Endometrium (tissue), 2 donors: ENCODE data around the gene TLL1.

ENCODE experiments used
- FAIRE-seq: peaks from 2 replicates; lab custom pipeline; 2012; peaks lifted over from hg19 to GRCh38; lab: Jason Lieb, UNC
- donor health status: control.
- donor health status: control.

The TLL1 gene

DNA sequence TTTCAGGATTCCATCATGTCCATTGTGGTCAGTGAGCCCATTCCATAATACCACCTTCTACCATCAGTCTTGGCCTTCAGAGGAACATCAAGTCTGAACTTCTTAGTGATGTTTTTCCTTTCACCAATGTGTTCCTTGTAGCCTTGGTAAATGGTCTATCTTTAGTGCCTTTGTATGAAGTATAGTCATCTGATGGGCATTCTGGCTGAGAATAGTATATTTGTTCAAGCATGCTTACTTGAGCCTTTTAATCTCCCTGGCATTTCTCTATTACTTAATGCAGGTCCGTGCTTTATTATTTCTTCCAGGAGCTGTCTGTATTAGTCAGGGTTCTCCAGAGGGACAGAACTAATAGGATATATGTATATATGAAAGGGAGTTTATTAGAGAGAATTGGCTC, 99.7 kb downstream of the TLL1 start:
- FAIRE-seq: no peak

DNA sequence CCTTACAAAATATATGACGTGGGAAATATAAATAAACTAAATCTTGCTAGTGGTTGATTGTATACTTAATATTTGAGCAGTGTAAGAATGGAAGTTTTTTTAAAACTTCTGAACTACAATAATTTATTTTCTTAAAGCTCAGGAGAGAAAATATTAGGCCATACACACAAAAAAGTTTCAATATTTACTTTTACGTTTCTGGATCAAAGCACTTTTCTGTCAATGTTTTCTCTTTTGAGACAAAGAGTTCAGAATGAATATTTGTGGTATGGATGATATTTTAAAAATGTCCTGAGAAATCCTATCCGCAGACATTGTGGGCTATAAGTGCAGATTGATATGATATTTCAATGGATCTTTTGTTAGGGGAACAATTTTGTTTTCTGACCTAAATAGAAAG, 109.9 kb downstream of the TLL1 start:
- FAIRE-seq: no peak

DNA sequence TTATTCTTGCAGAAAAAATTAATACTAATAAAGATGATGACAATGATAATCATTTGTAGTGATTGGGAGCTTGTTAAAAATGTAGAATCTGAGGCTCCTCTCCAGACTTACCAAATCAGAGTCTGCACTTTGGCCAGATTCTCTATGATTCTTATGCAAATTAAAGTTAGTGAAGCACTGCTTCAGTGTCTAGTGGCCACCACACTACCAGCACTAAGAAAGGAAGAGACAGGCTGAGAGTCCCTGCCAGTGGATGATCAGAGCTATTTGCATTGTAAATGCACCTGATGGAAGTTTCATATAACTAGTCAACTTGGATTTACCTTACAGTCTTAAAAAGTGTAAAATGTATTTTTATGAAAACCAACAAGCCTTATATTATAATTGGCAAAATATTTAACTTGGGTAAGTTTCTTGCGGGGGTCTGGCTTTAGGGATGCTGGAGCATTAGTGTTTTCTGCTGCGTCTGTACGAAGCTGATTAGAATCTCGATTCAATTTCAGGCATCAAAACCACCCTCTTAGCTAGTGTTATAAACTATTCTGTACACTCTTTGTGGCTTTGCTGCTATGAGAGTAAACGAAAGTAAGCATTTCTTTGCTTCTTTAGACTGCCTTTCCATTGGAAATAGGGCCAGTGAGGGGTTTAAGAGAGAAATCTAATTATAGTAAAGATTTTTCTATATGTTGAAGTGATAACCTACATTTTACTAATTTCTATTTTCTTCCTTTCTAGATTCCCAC, 114.1 kb downstream of the TLL1 start:
- no peak for FAIRE-seq

DNA sequence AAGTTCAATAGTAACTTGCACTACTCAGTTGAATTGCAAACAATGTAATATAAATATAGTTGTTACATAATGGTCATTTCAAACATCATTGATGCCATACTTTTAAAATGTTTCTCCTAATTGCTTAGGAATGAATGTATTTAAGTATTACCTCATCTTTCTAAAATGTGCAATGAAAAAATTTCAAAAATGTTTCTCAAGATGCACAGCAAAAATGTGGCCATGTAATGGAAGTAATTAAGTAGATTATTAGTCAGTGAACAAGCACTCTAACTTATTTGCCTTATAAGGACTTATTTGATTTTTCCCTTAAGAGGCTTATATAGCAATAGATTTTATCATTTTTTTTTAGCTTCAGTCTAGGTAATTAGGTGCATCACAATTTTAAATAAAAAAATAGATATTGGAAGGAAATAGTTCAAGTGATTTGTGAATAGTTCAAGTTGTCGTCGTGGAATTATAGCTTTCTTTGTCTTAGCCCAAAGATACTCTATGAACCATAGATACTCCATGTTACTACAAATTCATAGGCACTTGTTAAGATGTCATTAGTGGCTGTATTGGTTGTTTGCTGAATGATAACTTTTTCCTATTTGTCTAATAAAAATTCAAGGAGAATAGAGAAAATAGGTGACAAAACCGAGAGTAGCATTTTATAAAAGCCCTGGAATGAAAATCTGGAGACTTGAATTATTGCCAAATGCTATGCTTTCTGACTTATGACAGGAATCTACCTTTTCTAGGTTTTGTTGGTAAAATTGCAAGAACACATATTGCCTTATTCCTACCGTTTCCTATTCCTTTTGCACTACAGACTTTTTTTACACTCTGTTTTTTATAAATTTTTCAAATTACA, 118.5 kb downstream of the TLL1 start:
- no peak for FAIRE-seq

DNA sequence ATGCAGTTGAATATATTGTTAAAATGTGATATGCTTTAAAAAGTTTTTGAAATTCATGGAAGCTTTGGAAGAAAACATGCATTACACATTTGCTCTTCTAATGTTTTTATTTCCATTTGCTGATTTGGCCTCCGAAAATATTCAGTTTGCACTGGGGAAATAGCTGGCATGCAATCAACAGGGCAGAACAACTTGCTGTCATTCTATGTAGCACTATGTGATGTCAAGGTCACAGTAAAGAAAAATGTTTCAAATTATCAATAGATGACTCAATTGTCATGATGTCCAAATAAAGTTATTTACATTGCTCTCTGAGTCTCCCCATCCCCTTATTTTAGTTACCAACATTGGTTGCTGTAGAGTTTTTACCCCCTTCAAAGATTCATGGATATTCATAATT, 119.2 kb downstream of the TLL1 start:
- FAIRE-seq: no peak

DNA sequence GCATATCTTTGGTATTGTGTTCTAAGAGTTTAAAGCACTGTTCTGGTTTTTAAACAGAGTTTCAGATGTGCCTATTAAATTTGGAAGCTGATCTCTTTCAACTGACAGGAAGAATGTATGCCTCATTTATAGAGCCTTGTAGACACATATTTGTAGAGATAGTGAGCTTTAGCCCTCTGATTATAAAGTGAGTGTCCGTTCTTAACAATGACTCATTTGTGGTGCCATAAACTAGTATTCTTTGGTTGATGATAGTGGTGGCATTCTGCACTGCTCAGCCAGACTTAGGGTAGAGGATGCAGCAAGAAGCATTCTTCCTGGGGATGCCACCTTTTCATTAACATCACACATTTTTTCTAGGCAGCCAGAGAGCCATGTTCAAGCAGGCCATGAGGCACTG, 121.7 kb downstream of the TLL1 start:
- FAIRE-seq: no peak

DNA sequence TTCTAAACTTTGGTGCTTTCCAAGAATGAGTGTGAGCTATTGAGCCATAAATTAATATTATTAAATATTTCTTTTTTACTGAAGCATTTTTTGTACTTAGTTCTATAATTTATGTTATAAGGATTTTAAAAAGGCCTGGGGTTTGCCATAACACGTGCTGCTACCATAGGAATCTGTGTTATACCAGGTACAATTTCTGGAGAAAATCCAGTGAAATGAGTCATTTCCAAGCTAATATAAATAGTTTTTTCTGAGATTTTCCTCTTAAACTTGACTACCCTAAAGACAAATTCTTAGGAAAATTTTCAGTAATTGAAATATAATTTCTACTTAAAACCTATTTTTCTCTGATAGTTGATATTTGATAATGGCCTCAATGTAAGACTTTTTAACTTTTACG, 130.8 kb downstream of the TLL1 start:
- no peak for FAIRE-seq

DNA sequence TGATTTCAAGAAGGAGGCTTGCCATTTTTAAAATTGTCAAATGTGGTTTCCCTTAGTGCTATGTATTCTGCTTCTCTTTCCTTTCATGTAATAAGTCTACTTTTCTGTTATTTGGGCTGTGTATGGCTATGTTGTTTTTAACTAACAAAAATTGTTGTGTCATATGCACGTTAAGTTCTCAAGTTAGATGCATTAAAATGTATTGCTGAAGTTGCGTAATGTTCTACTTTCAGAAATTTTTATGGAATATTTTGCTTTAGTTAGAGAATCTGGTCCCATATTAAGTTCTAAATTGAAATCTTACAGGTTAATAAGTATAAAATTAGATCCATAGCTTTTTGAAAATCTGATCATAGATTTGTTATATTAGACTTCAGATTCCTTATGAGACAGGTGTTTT, 133.2 kb downstream of the TLL1 start:
- FAIRE-seq: no peak

DNA sequence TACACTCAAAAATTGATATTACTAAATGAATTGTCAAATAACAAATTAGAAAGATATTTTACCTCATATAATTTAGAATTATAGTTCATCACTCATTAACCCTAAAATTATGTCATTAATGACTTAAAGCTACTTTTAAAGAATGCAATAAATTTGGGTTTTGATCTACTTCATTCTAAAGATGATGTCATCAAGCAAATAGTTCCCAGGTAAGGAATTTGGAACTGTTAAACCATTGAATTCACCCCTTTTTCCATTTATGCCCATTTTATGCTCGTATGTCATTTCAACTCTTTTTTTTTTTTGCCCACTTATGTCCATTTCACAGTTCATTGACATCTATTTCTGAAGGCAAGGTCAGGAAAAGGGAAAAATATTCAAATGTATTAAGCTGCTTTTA, 135.5 kb downstream of the TLL1 start:
- no peak for FAIRE-seq

DNA sequence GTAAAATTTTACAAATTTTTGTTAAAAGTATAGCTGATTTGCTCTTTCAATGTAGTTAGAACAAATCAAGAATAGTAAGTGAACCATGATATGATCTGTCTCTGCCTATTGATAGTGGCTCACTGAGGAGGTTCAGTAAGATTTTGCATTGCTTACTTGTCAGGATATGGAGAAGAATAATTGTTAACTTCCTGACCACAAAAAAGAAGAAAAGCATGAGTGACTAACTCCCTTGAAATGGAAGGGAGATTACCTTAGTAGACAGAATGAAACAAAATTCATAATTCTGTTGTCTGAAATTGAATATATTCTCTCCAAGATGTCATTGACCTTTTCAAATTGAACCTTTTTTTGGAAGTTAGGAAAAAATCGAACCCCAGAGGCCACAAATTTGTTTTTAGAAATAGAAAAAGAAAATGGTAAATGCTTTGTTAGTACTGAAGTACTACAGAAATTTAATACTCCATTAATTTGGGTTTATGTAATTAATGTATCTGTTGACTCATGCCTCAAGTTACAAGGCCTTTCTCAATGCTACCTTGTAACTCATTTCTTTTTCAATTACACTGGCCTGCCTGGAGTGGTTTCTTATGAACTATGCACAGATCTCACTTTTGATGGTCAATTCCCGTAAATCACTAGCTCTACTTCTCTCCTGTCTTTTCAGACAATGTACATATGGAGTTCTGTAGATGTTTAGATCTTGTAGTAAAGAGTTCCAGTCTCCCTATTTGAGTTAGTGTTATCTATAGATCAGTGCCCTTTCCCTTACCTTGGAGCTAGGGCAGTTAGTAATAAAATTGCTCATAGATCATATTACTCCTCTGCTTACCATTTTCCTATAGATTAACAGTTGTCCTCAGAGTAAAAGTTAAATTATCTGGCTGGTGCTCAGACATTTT, 139.3 kb downstream of the TLL1 start:
- FAIRE-seq: no peak

DNA sequence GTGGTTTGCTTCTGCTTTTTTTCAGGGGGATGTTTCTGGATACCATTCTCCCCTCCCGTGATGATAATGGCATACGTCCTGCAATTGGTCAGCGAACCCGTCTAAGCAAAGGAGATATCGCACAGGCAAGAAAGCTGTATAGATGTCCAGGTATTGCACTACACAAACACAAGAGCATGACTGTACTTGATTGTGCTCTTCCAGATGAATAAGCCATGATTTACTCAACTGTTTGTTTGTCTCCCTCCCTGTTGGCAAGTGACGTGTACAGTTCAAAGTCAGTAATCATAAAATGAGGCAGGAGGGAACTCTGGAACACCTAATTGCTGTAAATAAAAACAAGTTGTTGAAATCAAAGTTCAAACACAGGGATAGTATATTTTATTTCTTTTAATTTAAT, 141.4 kb downstream of the TLL1 start:
- FAIRE-seq: no peak

DNA sequence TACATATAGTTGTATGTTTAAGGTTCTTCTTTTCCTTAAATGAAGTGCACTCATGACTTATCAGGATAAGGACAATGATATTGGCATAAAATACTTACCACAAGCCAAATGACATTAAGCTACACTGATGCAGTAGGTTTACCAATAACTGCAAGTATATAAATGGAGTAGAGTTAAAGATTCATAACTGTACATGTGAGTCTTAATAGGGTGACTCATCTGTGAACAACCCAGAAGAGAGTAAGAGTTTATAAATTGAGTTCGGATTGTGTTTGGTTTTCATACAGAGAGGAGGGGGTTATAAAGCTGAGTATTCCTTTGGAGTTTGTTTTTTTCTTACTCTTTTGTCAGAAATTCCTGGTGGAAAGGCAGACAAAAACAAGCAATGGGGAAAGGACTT, 144.8 kb downstream of the TLL1 start:
- no peak for FAIRE-seq

DNA sequence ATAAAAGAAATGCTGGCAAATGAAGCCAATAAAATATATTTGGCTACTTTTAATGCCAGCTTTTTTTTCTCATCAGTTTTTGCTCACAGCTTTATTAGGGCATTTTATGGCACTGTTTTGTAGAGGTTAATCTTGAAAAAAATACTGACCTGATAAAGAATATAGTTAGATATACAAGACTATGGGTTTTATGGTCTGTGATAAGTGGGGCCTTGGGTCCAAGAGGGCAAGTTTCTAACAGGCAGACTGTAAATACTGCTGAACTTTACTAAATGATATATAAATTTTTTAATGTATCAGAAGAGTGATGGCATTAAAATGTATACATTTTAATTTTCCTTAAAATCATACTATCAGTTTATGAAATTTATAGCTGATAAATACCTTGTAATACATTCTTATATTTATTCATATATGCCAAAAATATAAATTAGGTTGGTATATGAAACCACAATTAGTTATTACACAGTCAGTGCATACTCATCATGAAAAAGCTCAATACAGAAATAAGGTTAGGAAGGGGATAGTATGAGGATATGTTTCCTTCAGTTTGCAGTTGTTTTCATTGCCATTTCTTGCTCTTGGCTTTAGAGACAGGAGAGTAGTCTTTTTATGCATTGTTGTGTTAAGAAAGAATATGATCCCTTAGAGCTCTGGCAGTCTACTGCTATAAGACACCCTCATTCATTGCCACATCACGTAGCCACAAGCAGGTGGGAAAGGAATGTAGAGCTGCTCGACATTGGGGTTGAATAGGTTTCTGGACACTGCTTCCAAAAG, 146.6 kb downstream of the TLL1 start:
- no peak for FAIRE-seq

DNA sequence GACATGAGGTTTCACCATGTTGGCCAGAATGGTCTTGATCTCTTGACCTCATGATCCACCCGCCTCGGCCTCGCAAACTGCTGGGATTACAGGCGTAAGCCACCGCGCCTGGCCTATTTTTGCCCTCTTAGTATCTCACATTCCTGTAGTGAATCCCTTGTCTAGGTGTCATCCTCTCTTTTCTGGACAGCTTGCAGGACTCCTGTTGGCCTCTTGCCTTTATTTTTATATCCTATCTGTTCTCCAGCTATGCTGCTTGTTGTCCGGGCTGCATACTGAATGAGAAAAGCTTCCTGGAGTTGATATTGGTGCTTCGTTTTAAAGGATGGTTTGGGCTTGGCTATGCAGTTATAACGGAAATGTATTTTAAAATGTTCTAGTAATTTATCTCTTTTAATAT, 148.6 kb downstream of the TLL1 start:
- FAIRE-seq: no peak

DNA sequence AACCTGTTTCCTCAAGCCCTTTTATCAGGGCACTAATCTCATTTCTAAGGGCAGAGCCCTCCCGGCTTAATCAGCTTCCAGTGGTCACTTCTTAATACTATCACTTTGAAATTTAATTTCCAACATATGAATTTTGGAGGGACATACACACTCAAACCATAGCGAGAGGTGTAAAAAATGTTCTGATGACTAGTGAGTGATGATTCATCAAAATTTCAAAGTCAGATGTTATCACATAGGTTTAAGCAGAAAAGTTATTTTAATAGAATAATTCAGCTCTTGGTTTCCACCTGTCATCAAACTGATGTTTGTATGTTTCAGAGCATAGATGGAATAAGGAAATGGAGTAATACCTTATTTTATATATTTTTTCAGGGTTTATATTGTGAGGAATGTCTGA, 161.9 kb downstream of the TLL1 start:
- FAIRE-seq: no peak

DNA sequence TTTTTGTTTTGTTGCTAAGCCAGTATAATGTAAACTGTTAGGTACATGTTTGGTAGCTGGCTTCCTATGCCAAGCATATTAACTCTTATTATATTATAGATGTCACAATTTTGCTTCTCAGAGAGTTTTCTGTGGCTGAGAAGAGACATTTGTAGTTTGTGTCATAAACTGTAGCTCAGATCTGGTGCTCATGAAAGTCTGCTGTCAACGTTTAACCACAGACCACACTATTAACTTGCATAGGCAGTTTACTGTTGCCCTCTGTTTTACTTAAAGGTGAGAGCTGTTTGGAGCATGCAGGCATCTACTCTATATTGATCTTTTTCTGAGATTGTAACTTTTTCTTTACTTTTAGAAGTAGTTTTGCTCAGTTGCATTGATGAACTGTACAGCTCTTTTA, 166.8 kb downstream of the TLL1 start:
- no peak for FAIRE-seq

DNA sequence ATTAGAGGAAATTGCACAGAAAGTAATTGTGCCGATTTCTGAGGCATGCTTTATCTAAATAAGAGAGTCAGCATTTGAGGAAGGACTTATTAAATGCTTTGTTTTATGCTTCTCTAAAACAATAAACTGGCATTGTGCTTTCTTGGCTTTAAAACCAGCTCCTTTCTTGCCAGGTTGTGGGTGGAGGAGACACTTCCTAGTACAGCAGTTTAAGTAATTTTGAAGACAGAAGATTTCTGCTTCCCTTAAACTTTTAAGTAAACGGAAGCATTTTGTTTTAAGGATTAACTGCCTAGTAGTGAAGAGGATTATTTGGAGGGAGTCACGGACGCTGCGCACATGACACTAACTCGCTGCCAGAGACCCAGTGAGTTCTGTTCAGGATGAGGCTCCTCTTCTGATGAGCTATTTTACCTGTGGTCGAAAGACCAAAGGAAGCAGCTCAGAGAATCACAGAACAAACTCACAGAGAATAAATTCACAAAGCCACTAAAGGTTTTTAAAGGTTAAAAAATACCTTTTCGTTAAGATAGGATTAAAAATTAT, 169.5 kb downstream of the TLL1 start:
- FAIRE-seq: no peak

DNA sequence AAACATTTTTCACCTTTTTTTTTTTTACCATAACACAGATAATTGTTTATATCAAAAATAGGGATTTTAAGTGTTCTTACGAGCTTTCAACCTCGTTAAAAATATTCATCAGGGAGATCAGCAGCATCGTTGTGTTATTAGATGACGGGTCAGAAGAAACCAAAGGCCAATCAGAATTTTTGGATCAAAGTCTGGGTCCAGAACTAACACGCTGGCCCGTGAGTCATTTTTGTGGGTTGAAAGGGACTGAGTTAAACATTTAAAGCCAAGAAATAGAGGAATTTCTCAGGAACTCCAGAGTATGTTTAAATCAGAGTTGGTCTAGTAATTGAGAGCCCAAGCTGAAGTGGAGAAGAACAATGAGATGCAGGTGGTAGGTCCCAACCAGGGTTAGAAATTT, 170.8 kb downstream of the TLL1 start:
- no peak for FAIRE-seq

DNA sequence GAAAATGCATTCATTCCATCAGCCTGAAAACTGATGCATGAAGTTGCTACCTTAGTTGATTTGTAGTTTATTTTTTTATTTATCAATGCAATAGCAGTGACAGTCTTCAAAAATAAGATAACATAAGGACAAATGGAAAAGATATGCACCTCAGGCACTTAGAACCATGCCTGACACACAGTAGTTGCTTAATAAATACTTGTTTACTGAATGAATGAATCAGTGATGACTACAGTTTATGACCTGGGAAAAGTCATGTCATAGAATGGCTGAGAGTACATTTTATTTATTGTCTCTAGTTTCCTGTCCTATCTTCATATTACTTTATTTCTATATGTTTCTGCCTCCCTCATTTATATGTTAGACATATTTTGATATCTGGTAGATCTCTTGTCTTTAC, 171.8 kb downstream of the TLL1 start:
- FAIRE-seq: no peak

DNA sequence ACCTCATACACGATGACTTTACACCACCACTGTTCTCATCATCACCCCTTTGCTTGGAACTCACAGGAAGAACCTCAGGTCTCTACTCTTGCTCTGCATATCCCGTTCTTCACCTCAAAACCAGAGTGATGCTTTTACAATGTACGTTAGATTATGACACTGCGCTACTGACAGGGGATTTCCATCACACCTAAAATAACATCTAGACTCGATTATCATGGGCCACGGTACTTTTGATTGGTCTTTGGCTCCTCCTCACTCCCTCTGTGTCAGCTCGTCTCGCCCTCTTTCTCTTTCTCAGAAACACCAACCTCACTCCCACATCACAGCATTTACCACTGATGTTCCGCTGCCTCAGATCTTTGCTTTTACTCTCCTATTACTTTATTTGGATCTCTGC, 172.4 kb downstream of the TLL1 start:
- no peak for FAIRE-seq

DNA sequence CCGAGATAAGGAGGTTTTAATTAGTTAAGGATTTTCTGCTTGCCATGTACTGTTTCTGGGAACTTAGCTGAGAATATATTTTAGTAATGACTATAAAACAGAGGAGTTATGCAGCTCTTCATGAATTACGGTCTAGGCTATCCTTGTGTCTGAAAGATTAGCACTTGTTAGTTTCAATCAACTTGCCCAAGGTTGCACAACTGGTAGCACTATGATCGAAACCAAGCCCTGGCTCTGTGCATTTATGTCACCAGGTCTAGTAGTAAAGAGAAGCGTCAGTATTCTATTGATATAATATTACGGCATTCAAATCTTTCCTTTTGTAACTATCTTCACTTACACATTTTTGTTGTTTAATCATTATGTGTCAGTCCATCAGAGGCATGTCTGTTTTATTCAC, 176.0 kb downstream of the TLL1 start:
- FAIRE-seq: no peak

DNA sequence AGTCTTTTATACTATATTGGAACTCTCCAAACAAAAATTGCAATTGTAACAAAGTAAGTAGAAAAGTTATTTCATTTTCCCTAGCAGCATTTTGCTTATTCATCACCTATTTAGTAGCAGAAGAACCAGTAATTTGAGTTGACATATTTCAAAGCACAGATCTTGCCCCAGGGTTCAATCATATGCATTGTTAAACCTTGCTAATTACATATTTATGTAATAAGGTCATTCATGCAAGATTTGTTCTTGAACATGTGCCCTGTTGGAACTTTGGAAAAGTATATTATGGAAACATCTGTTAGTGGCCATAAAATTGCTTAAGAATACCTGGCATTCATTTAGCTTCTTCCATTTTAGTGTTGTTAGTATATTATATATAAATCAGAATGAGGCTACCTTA, 191.7 kb downstream of the TLL1 start:
- no peak for FAIRE-seq
